HK-2 (cell line): Measurements from ENCODE around the gene TRIB2.

ENCODE experiments used
- DNase-seq: peaks from one replicate; pipeline ENCODE4 v3.0.0-alpha.2; 2018; ENCODE audit not compliant: unreplicated experiment

TRIB2 gene

DNA sequence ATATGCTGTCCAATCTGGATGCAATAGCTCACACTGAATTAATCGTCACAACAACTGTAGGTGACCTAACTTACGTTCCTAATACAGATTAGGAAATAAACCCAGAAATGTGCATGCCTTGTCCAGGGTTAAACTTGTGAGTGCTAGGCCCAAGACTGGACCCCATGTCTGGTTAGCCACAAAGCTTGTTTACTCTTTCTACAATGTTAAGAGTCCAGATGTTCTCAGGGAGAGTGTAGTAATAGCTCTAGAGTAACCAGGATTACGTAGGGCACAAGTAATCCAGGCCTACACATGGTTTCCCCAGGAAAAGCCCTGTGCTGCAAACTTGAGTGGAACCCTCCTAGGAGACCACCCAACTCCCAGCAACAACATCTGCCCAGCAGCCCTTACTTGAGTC is 26.2 kb downstream of the TRIB2 start:
- no peak for DNase-seq

- no peak for DNase-seq
Measured at GRCh38 chr2:12750166-12750905, 33.6 kb downstream of the TRIB2 start.

GRCh38 chr2:12754643-12755042 is 37.9 kb downstream of the TRIB2 start:
- no peak for DNase-seq

GRCh38 chr2:12755384-12755783 is 38.6 kb downstream of the TRIB2 start:
- DNase-seq, result no peak

- DNase-seq, result no peak
Measured at GRCh38 chr2:12759248-12759647, 42.5 kb downstream of the TRIB2 start.

DNA sequence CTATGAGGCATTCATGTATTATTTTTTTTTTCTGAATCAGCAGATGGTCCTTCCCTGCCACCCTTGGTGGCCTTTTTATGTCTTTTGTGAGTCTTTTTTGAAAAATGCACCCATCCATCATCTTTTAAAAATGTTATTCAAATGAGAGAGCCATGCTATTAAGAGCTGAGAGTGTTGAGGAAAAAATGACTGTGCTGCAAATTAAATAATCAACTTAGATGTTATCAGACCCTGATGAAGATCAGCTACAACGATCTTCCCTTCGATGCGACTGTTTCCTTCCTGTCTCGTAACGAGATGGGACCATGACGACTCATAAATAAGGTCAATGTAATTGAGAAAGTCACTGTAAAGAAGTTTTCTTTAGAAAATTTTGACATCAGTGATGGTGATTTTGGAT is 44.4 kb downstream of the TRIB2 start:
- no peak for DNase-seq

DNA sequence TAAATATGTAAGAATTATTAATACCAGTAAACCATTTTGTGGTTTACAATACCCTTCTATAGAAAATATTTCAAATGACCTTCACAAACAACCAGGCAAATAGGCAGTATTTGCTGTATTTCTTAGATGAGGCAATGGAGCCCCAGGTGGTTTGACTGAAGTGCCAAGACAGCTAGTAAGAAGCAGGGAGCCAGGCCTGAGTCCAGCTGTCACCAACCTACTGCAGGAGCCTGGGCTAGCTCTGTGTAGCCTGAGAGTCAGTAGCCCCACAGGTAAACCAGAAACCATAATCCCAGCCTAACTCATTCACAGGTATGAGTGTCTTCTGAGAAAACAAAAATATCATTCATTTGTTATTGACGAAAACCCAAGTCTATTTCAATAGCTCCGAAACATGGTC is 45.6 kb downstream of the TRIB2 start:
- DNase-seq, result no peak

DNA sequence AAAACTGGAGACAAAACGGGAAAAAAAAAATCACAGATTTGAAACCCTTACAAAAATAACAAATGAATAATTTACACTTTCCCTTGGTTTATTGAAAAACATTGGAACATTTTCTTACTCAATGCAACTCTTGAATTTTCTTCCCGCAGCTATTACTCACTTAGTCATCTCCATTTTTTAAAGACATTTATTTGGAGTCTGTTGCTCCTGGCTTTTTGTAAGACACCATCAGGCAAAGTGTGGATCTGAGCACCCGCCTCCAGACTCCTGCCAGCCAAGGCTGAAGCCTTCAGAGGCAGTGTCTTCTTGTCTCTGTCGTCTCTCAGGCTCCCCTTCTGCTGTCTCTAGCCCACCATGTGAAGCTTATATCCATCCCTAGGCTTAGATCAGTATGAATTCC is 46.2 kb downstream of the TRIB2 start:
- DNase-seq, result no peak

DNA sequence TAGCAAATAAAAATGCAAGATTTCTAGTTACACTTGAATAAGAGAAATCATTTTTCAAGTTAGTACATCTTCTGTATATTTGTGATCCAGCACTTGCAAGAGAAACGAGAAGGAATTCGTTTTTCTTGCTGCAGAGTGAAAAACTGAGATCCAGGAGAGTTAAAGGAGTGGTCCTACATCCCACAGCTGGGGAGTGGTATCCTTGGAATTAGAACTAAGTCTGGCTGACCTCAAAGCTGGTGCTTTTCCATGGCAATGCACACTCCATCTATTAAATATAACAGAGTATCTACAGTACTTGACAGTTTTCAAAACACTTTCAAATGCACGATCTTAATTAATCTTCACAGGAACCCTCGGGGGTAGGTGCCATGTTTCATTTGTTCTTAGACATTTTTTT is 46.8 kb downstream of the TRIB2 start:
- DNase-seq, result no peak

GRCh38 chr2:12764075-12764730 is 47.5 kb downstream of the TRIB2 start:
- DNase-seq, result no peak

GRCh38 chr2:12764849-12765605 is 48.3 kb downstream of the TRIB2 start:
- DNase-seq, result no peak

DNA sequence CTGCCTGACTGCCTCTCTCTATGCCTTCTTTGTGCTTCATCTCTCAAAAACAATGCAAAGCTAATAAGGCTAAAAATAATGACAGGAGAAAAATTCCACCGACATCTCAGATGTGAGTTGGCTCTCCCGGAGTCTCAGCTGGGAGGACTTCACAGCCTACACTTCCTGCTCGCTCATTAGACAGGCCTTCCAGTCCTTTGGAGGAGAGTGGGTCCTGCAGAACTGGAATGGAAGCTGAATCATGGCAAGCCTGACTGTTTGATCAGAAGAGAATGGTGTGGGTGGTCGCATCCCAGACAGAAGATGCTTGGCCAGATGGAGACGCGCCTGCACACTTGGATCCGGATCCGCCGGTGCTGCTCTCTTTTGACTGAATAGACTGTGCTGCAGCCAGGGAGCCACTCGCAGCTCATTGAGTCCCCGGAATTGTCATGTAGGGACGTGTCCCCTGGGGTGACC is 49.7 kb downstream of the TRIB2 start:
- DNase-seq, result no peak

DNA sequence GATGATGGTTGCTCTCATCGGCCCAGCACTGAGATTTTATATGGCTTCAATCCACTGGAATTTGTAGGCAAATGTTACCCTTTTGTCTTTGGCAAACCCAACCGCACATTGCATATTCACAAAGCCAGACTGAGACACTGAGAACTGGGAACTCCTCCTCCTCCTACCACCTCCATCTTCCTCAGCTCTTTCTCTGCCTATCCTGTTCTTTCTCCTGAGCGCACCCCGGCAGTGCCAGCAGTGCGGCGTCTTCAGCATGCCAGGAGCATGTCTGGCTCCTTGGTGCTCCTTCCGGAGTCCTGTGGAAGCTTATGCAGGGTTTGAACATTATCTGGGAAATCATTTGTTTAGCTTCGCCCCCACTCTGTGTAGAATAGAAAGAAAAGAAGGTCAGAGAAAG is 50.8 kb downstream of the TRIB2 start:
- DNase-seq, result no peak

- no peak for DNase-seq
Measured at GRCh38 chr2:12767996-12768624, 51.4 kb downstream of the TRIB2 start.

GRCh38 chr2:12769492-12770105 is 52.9 kb downstream of the TRIB2 start:
- DNase-seq, result no peak

- DNase-seq, result no peak
Measured at GRCh38 chr2:12770300-12770968, 53.7 kb downstream of the TRIB2 start.

- DNase-seq, result no peak
Measured at GRCh38 chr2:12771154-12771553, 54.4 kb downstream of the TRIB2 start.

DNA sequence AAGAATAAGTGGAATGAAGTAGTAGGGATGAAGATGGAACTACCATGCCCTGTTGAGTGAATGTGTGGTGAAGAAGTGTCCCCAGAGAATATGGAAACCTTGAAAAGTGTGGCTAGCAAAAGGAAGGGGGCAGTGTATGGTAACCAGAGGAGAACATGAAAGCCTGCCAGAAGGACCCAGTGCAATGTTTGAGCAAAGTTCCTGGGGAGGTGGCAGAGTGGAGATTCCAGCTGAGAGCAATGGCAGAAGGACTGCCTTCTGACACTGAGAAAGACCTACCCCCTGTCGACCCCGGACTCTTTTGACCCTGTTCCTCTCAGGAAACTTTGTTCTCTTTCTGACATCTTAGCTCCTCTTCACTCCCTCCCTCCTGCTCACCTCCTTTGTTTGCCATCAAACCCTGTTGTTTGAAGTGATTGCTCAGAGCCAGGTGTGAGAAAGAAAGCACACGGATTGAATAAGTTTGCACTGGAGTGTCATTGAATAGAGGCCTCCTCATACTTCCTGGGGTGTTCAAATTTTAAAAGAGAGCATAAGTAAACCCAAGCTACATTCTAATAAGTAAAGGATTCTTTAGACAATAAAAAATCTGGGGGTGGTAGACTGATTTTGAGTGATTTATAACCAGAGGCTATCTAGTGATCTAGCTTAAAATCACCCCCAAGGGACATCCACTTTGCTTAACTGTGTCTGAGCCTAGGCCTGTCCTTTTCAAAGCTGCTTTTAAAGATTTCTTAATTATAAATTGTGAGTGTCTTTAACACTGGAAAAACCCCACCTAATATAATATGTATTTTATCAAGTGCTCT is 57.1 kb downstream of the TRIB2 start:
- no peak for DNase-seq

DNA sequence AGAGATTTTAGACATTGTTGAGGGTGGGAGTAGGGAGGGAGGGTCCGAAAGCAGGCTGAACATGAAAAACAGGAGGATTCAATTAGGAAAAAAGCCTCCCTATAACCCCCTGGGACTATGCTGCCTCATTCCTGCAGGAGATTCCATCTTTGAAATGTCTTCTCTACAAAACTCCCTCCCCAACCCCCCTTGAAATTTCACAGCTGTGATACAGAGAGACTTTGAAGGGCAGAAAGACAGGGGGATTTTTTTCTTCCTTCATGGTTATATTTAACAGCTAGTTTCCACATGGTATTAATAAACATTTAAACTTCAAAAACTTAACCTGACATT is 57.6 kb downstream of the TRIB2 start:
- no peak for DNase-seq

DNA sequence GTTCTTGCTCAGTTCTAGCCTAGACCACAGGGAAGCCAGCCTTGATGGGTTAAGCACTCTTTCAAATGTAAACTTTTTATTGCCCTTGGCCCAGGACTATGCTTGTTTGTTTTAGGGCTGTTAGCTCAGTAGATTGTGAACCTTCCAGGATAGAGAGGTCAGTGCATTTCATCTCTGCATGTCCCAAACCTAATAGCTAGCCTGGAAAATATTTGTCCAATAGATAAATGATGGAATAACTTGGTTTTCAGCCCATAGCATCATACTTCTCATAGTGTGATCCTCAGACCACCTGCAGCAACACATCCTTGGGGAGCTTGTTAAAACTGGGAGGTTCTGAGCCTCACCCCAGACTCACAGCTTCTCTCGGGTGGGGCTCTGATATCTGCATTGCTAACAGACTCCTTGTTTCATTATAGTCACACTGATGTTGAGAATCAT is 59.8 kb downstream of the TRIB2 start:
- DNase-seq, result no peak

DNA sequence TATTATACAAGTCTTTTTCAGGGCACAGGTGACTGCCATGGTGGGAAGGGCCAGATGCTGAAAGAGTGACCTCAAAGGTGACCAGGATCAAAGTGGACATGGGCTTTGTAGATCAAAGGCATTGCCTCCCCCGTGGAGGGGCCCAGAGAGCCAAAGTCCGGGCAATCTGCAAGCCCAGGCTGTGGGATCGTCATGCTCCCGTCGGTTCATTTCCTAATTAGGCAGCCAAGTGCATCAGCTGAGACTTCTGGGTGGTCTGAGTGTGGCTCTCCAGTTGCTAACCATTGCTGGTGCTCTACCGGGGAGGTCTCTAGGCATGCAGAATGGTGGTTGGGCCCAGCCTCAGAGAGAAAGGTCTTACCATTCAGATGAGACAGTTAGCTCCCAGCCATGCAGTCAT is 61.6 kb downstream of the TRIB2 start:
- DNase-seq, result no peak
